COLO829 (cell line): ENCODE data around the gene SPDEF.

Experiments used
- DNase-seq: peaks from one replicate; pipeline ENCODE4 v3.0.0; 2012; ENCODE audit warnings: low spot score

The SPDEF gene

GRCh38 chr6:34527751-34528670 lies 28.1 kb downstream of the SPDEF start:
- no peak for DNase-seq

- peak; percentile 95 for DNase-seq
These were observed 29.0 kb downstream of the SPDEF start for GRCh38 chr6:34526992-34527728.

GRCh38 chr6:34526241-34526972 lies 29.7 kb downstream of the SPDEF start:
- no peak for DNase-seq

GRCh38 chr6:34525431-34526175 lies 30.5 kb downstream of the SPDEF start:
- no peak for DNase-seq

GRCh38 chr6:34524971-34525370 lies 31.2 kb downstream of the SPDEF start:
- DNase-seq = no peak

- no peak for DNase-seq
These were observed 31.6 kb downstream of the SPDEF start for GRCh38 chr6:34524499-34524898.

GRCh38 chr6:34523441-34524206 lies 32.5 kb downstream of the SPDEF start:
- DNase-seq = no peak

- DNase-seq = no peak
These were observed 33.4 kb downstream of the SPDEF start for GRCh38 chr6:34522761-34523160.

GRCh38 chr6:34521463-34522285 lies 34.5 kb downstream of the SPDEF start:
- no peak for DNase-seq

GRCh38 chr6:34520645-34521462 lies 35.3 kb downstream of the SPDEF start:
- no peak for DNase-seq

GRCh38 chr6:34519971-34520644 lies 36.0 kb downstream of the SPDEF start:
- no peak for DNase-seq

- DNase-seq = no peak
These were observed 37.3 kb downstream of the SPDEF start for GRCh38 chr6:34518669-34519365.

GRCh38 chr6:34517966-34518365 lies 38.2 kb downstream of the SPDEF start:
- DNase-seq = no peak

GRCh38 chr6:34517461-34517881 lies 38.7 kb downstream of the SPDEF start:
- no peak for DNase-seq

- DNase-seq = no peak
These were observed 39.5 kb downstream of the SPDEF start for GRCh38 chr6:34516391-34517324.

- DNase-seq = no peak
These were observed 40.4 kb downstream of the SPDEF start for GRCh38 chr6:34515473-34516387.
